GM18519 (cell line): ENCODE results near the gene MYH6.

Experiments
- ATAC-seq: cut with Tn5 transposase; IDR thresholded peaks from one replicate; pipeline ENCODE4 v1.9.1; 2021; ENCODE audit warnings: mild to moderate bottlenecking, moderate library complexity; ENCODE audit not compliant: unreplicated experiment, low FRiP score

The MYH6 gene

DNA sequence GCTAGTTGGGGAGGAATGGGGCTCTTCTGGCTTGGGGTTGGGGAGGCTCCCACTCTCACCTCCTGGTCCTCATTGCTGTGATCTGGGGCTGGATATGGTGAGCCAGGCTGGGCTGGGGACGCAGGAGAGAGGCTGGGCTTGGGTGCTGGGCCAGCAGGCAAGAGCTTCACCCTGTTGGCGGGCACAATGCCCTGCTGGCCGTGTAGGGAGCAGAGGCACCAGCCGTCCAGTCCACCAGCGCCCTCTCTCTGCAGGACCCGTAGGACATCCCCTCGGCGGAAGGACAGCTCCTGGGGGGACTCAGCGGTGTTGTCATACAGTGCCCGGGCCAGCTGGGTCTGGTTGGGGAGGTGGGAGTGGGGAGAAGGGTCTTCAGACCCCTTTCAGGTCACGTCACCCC is 47.6 kb downstream of the MYH6 start:
- no peak for ATAC-seq

DNA sequence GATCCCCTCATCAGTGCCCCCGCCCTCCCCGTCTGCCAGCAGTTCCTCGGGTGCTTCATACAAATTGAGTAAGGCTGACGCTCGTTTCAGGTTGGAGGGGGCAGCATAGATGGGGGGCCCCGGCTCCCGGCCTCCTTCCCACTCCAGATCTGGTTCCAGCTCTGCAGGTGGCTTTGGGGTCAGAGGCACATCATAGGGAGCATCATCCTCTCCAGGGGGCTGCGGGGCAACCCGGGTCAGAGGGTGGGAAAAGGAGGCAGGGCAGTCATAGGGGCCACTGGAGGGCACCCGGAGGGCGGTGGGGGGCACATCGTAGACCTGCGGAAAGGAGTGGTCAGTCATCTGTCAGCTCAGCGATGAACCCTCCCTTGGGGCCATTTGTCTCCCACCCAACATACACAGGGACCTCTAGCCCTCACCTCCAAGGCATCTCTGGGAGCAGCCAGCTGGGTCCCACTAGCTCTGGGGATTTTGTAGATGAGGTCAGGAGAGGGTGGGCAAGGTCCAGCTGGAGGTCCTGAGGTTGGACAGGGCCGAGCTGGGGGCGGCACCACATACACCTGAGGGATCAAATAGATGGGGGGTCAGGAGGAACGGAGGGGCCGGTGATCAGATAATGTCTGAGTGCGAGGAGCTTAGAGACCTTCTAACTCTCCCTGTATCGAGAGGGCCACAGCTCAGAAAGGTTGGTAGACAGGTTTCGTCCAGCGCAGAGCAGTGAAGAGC is 48.2 kb downstream of the MYH6 start:
- ATAC-seq = no peak

DNA sequence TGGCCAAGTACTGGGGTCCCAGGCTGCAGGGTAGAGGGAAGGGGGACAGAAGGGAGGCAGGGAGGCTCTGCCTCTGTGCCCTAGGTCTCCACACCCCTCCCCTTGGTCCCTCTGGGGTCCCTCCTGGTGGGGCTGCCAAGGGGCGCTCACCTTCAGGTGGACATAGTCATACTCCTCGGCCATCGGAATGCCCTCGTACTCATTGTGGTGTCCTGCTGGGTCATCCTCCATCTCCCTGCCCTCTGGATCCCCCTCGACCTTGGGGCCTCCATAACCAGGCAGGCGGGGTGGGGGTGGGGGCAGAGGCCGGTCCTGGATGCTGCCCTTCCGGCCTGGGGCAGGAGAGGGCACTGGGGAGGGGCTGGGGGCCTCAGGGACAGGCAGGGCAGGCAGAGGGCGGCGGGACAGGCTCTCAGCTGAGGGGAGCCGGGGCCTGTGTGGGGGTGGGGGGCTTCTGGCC is 48.9 kb downstream of the MYH6 start:
- no peak for ATAC-seq

DNA sequence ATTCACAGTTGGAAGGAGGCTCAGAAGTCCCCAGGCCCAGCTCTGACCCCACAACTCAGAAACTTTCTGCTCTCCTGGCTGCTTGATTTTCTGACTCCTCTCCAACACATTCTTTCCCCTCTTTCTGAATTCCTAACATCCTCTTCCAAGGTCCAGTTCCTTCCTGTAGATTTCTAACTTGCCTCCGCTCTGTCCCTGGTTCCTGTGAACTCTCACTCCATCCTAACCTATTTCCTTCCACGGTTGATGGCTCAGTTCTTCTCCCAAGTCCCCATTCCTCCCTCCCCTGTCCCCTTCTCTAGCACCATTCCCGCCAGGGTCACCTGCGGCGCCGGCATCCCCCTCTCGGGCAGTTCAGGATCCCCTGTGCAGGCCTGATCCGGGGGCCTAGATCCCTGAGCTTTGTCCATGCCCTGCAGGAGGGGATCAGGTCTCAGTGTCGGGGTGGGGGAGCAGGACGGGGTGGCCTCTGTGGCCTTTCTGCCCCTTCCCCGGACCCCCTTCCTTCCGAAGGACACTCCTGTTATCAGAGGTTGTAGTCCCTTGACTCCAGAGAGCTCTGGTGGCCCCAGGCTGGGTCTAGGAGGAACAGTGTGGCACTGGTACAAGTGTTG is 49.4 kb downstream of the MYH6 start:
- no peak for ATAC-seq

DNA sequence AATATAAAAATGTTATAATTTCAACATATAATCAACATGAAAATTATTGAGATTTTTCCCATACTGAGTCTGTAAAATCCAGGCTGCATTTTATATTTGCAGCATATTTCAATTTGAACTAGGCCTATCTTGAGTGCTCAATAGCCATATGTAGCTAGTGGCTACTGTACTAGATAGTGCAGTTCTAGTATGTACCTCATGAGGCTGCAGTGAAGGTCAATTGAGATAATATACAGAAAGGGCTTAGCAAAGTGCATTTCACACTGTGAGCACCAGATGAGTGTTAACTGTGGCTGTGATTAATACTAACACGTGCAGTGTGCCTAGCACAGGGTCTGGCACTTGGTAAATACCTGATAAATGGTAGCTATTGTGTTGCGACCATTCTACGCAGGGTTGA is 50.0 kb downstream of the MYH6 start:
- ATAC-seq = no peak

DNA sequence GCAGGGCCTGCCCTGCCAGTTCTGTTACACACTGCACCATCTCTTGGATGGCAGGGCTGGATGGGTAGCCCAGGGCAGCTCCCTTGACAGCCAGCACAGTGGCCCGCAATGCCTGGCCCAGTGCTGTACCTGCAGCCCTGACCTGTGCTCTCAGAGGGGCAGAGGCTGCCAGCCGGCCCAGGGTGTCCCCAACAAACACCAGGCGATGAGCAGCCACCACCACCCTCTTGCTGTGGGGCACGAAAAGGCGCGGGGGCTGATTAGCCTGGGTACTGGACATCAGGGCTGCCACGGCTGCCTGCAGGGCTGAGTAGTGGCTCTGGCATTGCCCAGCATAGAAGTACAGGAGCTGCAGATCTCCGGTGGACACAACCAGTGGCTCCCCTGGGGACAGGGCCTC is 50.8 kb downstream of the MYH6 start:
- ATAC-seq = no peak

DNA sequence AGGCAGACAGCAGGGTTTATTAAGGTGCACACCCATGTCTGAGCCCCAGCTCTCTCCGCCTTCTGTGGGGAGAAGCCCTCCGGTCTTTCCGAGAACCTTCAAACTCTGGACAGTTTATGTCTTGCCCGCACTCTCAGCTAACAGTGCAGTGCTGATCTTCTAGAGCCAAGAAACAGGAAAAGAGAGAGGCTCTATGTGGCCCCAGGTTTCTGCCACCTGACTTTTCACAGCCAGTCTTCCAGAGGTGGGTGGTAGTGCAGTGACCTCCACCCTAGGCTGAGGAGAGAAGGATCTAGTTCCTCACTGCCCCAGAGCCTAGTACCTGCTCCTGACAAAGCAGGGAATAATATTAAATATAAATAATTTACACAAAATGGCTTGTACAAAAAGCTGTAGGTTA is 51.4 kb downstream of the MYH6 start:
- no peak for ATAC-seq

DNA sequence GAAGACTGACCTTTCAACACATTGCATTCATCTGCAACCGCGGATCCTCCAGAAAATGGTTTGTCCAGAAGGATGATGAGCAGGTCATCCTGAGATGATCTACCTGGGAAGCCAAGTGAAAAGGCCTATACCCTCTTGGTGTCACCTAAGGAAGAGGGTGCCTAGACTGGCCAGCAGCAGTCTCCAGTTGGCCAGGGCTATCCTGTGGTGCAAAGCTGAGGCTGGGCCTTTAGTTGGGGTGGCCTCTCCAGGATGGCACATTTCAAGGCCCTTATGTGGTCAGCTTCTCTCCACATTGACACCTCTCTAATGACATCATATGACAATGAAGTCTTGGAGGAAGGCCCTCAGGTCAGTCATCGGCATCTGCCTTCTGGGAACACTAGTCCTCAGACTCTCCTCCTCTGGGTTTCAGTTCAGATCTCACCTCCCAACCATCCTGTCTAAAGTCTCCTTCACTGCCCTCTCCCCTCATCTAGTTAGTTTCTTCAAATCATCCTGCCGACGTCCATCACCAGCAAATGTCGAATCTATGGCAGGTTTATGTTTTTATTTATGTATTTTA is 52.1 kb downstream of the MYH6 start:
- no peak for ATAC-seq

DNA sequence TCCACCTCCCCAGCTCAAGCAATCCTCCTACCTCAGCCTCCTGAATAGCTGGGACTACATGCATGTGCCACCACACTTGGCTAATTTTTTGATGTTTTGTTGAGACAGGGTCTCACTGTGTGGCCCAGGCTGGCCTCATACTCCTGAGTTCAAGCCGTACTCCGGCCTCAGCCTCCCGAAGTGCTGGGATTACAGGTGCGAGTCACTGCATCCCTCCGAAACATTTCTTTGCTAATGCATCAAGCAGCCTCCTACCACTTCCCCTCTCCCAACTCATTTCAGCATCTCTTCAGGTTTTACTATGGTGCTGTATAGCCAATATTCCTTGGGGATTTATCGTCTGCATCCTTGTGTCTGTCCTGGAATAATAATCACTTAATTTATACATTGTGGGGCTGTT is 53.1 kb downstream of the MYH6 start:
- no peak for ATAC-seq

DNA sequence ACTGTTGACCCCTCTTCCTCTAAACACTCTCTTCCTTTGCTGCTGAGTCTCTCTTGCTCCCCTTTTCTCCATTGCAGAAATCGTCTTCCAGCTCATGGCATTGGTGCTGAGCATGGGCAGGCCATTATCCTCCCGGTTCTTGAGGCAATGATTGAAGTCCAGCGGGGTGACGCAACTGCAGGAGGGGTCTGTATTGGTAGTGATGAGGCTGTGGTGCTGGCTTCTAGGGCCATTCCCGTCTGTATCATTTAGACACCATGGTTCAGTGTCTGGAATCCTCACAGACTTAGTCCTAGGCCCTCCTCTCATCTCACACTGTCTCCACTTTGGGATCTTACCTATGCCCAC is 54.7 kb downstream of the MYH6 start:
- ATAC-seq = no peak

DNA sequence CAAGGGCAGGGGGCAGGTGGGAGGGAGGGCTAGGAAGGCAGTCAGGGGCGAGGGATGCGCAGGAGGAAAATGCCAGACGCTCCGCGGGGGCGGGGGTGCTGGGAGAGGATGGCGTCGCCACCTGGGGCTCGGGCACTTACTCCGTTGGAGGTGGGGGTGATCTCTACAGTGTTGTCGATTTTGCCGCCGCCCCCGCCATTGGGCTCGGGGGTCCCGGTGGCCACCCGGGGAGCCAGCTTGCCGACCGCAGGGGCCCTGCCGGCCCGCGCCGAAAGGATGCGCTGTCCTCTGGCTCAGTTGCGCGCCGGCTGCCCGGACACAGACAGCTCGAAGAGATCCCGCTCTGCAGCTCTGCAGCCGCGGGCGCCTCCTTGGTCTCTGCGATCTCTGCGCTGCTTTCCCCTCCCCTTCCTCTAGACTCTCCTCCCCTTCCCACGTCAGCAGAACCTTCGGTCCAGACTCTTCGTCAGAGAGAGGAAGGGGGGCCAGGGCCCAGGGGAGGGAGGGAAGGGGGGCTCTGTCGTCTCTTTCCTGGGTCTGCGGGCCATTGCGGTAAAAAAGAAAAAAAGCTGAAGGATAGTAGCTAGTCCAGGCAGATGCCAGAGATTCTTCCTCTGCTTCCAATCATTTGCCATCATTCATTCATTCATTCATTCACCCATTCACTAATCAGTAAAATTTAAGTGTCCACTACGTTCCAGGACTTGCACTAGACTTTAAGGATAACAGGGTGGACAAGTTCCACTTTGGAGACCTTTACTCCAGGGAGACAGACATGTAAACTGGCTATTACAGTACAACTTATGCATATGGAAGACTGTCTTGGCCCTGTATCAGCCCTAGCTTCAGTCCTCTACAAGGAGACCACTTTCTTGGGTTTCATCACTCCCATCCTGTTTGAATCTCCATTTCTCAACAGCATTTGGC is 55.3 kb downstream of the MYH6 start, which contains the start of gene SLC22A17:
SLC22A17 (minus strand) TSS at position 382 of the 927 bp plus-strand sequence.
- no peak for ATAC-seq

DNA sequence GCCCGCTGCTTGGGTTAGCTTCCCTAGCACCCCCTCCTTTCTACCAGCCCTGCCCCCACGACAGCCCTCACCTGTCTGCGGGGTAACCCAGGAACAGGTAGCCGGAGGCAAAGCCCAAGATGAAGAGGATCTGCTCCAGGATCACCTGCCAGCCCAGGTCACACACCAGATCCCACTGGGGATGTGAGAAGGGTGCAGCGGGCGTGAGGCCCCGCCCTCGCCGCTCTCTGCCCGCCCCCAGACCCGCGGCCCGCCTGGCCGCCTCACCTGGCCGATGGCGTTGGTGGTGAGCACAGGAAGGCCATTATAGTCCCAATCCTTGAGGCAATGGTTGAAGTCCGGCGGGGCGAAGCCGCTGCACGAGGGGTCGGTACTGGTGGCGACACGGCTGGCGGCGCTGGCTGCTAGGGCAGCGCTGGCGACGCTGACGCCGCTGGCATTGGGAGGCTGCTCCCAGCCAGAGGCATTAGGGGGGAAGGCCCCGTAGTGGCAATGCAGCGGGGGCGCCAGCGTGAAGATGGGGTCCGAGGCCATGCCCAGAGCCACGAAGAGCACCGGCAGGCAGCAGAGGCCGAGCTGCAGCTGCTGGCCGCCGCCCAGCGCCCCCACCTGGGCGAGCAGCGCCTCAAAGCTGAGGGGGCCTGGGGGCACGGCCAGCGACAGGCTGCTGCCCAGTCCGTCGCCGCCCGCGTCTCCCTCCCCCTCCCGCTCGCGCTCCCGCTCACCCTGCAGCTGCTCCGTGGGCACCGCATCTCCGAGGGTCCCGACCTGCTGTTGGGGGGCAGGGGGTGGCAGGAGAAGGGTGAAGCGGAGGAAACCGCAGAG is 56.2 kb downstream of the MYH6 start:
- no peak for ATAC-seq

DNA sequence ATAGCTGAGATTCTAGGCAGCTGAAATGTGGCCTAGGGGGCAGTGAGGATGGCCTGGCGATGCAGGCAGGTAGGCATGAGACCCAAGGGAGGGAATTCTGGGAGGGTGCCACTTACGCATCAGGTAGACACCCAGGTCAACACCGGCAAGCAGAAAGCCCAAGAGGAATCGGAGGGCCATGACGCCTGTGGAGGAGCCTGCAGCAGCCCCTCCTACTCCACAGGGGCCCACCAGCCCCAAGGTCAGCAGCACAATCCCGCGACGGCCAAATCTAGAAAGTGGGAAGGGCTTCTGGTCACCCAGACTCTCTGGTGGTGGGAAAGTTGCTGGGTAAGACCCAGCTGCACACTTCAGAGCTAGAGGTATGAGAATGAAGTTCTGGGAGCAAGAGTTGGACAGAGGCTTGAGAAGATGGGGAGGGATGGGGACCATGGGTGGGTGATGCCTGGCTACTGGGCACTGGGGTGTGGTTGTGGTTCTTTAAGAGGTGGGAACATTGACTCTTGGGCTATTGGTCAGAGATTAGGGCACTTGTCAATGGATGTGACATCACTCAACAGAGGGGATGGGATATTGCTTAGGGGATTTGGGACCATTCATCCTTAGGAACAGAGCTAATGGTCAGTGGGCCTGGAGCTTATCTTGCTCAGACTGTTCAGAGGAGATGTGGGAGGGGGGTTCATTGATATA is 58.8 kb downstream of the MYH6 start:
- ATAC-seq = no peak

DNA sequence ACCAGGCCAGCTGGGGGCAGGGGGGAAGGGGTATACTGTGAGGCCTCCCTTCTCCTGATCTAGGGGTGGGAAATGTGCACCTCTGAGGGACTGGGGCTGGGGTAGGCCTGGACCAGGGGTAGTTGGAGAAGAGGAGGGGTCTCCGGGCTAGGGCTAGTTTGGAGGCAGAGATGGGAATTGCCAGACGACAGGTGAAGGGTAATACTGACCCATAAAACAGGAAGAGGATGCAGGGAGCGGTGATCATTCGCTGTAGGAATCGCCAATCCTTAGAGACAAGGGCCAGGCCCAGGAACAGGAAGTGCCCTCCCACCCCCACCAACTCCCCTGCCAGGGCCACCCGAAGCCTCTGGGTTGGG is 59.8 kb downstream of the MYH6 start:
- no peak for ATAC-seq

DNA sequence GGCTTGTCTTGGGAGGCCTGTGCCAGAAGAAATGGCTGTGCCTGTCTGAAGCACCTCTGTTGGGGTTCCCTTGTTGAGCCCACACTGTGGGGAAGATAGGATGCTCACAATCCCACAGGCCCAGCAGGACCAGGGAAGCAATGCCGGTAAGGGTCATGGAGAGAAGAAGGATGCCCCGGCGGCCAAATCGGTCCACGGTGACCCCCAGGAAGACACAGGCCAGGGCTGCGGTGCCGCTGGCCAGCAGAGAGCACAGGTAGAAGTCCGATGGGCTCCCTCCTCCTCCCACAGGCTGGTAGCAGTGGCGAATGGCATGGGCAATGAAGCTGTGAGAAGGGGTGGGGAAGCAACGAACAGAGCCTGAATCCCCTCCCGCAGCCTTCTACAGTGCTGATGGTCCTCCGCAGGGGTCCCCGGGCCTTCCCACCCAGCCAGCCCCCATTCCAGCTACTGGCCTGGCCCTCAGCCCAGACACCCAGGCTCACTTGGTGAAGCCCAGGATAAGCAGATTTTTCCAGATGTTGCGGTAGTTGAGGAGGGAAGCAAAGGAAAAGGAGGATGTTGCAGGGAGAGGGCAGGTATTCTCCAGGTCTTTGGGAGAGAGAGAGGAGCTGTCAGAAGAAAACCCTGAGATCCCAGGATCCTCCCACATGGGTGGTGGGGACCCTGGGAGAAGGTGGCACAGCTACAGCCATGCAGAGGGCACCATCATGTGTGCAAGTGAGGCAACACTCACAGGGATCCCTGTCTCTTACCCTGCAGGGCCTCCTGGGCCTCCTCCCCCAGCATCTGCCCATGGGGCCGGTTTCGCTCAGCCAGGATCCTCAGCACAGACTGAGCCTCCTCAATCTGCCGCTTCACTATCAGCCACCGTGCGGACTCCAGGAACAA is 60.4 kb downstream of the MYH6 start:
- ATAC-seq = no peak

DNA sequence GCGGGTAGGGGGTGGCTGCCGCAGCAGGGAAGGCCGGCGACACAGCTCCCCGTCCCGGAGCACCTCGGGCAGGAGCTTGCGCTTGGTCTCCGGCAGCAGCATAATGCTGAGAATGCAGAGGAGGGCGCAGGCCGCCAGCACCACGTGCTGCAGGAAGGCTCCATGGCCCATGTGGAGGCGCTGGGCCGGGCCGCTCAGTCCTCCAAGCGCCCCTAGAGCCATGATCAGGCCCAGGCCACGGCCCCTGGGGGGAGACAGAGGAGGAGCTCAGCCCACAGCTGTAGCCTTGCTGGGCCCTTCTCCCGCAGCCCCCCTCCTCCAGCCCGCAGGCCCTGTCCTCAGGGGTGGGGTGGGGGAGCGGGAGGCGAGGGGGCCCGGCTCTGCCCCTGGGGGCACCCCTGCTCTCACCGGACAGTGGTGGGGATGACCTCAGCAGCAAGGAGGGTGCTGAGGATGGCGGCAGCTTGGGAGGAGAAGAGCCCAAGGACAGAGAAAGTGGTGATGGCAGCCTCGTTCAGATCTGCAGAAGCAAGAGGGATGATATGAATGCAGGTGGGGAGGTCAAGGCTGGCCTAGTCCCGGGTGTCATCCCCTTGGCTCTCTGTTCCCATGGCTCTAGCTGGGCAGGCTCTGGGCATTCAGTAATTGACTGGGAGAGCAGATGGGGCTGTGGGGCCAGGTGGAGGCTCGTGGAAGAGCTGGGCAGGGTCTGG is 61.2 kb downstream of the MYH6 start:
- ATAC-seq = no peak

DNA sequence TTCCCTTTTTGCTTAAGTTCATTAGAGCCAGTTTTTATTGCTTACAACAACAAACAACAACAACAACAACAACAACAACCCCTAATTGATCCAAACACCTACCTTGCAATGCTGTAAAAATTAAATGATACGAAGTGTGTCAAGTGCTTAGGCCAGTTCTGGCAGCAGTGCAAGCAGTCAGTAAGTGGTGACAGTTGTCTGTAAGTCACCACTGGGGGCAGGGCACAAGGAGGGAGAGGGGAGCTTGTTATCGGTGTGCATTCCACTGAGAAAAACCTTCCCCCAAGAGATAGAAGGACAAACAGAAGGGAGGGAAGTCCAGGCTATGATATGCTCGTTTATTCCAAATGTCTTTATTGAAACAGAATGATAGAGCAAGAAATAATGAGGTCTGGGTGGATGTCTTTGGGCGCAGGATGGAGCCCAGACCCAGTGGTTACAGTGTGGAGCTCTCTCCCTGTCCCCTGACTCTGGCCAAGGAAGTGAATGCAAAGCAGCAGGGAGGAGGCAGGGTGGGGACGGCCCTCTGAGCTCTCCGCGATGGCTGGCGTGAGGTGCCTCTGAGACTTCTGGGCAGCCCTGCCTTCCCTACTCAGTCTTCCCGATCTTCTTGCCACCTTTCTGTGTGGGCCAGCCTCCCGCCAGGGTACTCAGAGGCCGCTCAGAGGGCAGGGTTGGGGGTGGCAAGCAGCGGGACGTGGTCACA is 61.9 kb downstream of the MYH6 start:
- ATAC-seq = no peak
